Measurements from ENCODE around the gene SCML2.
"Not testable (repeated sequence)": the region's sequence is repeated elsewhere in the genome, so short reads cannot be mapped to it uniquely, and the experiment has no call there.

SCML2 gene

DNA sequence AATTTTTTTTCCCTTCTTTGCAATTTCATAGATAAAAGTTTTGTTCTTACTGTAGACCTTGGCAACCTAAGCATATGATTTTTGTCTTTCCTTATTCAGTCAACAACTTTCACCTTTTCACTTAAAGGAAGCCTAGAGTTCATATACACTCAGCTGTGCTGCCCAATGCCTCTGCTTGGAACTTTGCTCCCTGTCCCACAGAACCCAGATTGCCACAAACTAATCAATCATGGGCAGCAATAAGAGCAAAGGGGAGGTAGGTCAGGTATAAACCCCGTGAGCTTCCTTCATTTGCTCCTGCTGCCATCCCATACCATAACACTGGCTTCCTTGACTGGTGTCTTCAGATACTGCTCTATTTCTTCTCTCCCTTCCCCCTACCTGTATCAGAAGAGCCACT lies 82.8 kb downstream of the SCML2 start:
- Histone ChIP-seq H3K9ac (ENCODE audit: insufficient read length, low read depth) (no peak overlapping the region), H3K9me3 (ENCODE audit: insufficient read depth, low read length) (peaks cover 13% of the 10 kb centered on the region; the same call in 1 of the 2 replicates), H3K4me1 (ENCODE audit: insufficient read depth, insufficient read length) (no peaks in the 10 kb centered on the region), H3K27me3 (ENCODE audit: insufficient read depth, insufficient read length) (no peaks in the 10 kb centered on the region), H3K4me3 (ENCODE audit: insufficient read length, low read depth) (no peak overlapping the region), H3K36me3 (ENCODE audit: insufficient read depth, insufficient read length, low read length) (no peaks in the 10 kb centered on the region)
- TF ChIP-seq YY1 (IDR thresholded peaks at IDR 0.05; ENCODE audit: insufficient read depth, insufficient read length) (no peak), SUZ12 (IDR thresholded peaks at IDR 0.05; ENCODE audit: extremely low read depth, insufficient read depth, insufficient read length) (no peak), ZNF274 (IDR thresholded peaks at IDR 0.05; ENCODE audit: low read depth, low read length) (no peak)
- no peak for DNase-seq (ENCODE audit: low read depth, low spot score)

DNA sequence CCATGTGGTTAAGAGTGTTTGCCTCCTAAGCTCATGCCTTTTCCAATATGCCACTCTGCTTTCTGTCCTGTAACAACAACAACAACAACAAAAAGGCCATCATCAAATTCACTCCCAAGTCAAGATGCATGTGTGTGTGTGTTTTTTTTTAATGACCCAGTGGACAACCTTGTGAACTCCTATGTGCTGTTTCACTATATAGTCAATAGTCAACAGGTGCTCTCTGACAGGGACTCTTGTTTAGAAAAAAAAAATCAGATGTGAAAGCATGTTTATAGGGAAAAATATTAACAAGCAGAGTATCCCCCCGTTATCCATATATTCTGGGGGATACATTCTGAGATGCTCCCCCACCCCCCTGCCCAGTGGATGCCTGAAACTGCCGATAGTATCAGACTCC lies 83.2 kb downstream of the SCML2 start:
- DNase-seq (ENCODE audit: low read depth, low spot score) = no peak
- no peaks in the 10 kb centered on the region for H3K27me3 ChIP-seq (ENCODE audit: insufficient read depth, insufficient read length)
- no peak overlapping the region for H3K4me3 ChIP-seq (ENCODE audit: insufficient read length, low read depth)
- TF ChIP-seq YY1 (IDR thresholded peaks at IDR 0.05; ENCODE audit: insufficient read depth, insufficient read length) = no peak
- no peak for TF ChIP-seq SUZ12 (IDR thresholded peaks at IDR 0.05; ENCODE audit: extremely low read depth, insufficient read depth, insufficient read length)
- TF ChIP-seq ZNF274 (IDR thresholded peaks at IDR 0.05; ENCODE audit: low read depth, low read length) = no peak
- H3K9ac ChIP-seq (ENCODE audit: insufficient read length, low read depth) = no peak overlapping the region
- no peaks in the 10 kb centered on the region for H3K36me3 ChIP-seq (ENCODE audit: insufficient read depth, insufficient read length, low read length)
- peaks cover 13% of the 10 kb centered on the region; the same call in 1 of the 2 replicates for H3K9me3 ChIP-seq (ENCODE audit: insufficient read depth, low read length)
- H3K4me1 ChIP-seq (ENCODE audit: insufficient read depth, insufficient read length) = no peaks in the 10 kb centered on the region

DNA sequence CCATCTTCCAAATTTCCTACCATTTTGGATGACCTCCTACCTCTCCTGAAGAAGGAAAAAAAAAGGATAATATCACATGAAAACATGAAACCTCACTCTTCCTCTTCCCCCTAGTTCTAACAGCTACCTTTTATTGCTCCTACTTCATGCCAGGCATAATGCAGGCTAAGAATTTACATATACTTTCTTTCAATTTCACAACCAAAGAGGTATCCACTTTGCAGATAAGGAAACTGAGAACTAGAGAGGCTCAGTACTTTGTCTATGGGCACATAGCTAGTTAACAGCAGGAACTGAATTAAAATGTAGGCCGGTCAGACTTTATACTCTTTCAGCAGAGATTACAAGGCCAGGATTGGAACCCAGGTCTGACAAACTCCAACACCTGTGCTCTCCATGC lies 99.4 kb downstream of the SCML2 start:
- TF ChIP-seq YY1 (IDR thresholded peaks at IDR 0.05; ENCODE audit: insufficient read depth, insufficient read length) = no peak
- TF ChIP-seq SUZ12 (IDR thresholded peaks at IDR 0.05; ENCODE audit: extremely low read depth, insufficient read depth, insufficient read length) = no peak
- no peak for TF ChIP-seq ZNF274 (IDR thresholded peaks at IDR 0.05; ENCODE audit: low read depth, low read length)
- Histone ChIP-seq H3K9me3 (ENCODE audit: insufficient read depth, low read length) (no peaks in the 10 kb centered on the region), H3K4me1 (ENCODE audit: insufficient read depth, insufficient read length) (no peaks in the 10 kb centered on the region), H3K4me3 (ENCODE audit: insufficient read length, low read depth) (no peak overlapping the region), H3K36me3 (ENCODE audit: insufficient read depth, insufficient read length, low read length) (peaks cover 17% of the 10 kb centered on the region), H3K9ac (ENCODE audit: insufficient read length, low read depth) (no peak overlapping the region), H3K27me3 (ENCODE audit: insufficient read depth, insufficient read length) (no peaks in the 10 kb centered on the region)
- DNase-seq (ENCODE audit: low read depth, low spot score) = no peak

DNA sequence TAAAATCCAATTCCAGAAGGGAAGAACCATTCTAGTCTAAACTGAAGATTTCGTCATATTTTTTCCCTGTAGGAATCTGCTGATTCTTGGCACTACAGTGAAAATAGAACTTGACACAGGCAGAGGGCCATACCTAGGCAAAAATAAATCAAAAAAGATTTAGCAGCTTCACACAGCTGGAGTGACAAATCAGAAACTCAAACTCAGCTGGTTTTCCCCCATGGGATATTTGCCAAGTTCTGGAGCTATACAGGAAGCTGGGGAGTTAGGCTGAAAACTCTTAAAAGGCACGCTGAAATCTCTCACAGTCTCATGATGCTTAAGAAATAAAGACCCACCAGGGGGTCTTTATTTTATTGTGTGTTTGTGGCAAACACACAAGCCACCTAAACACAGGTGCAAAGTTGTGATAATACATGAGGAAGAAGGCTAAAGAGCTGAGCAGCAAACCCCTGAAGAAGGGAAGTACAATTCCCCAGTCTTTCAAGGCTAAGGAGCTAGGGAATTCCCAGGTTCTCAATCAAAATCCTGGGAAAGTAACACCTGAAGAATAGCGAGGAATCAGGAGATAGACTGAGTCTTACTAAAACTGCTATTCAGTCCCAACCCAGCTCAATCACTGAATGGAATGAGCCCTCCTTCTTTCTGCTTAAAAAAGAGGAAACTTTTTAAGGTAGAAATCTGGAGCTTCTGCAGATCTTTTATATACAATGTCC lies 101.7 kb downstream of the SCML2 start:
- H3K27me3 ChIP-seq (ENCODE audit: insufficient read depth, insufficient read length) = no peaks in the 10 kb centered on the region
- no peak for DNase-seq (ENCODE audit: low read depth, low spot score)
- no peak overlapping the region for H3K4me3 ChIP-seq (ENCODE audit: insufficient read length, low read depth)
- peaks cover 17% of the 10 kb centered on the region for H3K36me3 ChIP-seq (ENCODE audit: insufficient read depth, insufficient read length, low read length)
- no peaks in the 10 kb centered on the region for H3K4me1 ChIP-seq (ENCODE audit: insufficient read depth, insufficient read length)
- H3K9ac ChIP-seq (ENCODE audit: insufficient read length, low read depth) = no peak overlapping the region
- H3K9me3 ChIP-seq (ENCODE audit: insufficient read depth, low read length) = no peaks in the 10 kb centered on the region
- TF ChIP-seq YY1 (IDR thresholded peaks at IDR 0.05; ENCODE audit: insufficient read depth, insufficient read length) (no peak), ZNF274 (IDR thresholded peaks at IDR 0.05; ENCODE audit: low read depth, low read length) (no peak), SUZ12 (IDR thresholded peaks at IDR 0.05; ENCODE audit: extremely low read depth, insufficient read depth, insufficient read length) (no peak)

DNA sequence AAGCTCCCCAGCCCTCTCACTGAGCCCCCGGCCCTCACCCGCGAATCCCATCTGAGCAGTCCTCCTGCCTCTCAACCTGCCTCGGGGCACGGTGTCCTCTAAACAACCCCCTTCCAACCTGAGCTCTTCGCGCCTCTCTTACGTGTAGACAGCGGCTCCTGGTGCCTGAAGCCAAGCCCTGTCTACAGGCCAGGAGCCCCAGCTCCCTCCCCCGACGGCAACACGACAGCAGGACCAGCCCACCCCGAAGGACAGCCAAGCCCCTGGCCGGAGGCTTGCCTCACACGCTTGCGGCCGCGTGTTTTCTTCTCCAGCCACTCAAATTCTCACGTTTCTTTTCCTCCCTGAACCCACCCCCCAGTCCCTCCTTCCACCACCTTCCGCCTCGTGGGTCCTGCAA lies 124.8 kb downstream of the SCML2 start:
- not testable (repeated sequence) for DNase-seq (ENCODE audit: low read depth, low spot score); H3K4me1 ChIP-seq (ENCODE audit: insufficient read depth, insufficient read length); H3K9me3 ChIP-seq (ENCODE audit: insufficient read depth, low read length); H3K27me3 ChIP-seq (ENCODE audit: insufficient read depth, insufficient read length); H3K9ac ChIP-seq (ENCODE audit: insufficient read length, low read depth); H3K36me3 ChIP-seq (ENCODE audit: insufficient read depth, insufficient read length, low read length); H3K4me3 ChIP-seq (ENCODE audit: insufficient read length, low read depth)

DNA sequence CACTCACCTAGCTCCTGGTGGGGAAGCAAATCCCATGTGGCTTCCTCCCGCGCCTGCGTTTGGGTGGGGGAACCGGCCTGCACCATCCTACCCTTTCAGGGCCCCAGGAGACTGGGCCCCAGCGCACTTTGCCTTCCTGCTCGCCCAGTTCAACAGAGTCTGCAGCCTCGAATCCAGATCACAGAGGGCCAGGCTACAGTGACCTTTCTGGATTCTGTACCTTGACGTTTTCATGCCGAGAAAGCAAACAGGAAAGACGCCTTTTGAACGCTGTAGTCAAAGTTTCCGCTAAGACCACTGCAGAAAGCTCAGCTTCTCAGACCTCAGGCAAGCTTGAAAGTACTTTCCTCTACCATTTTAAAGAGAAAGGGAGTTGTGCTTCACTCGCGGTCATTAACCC lies 126.4 kb downstream of the SCML2 start:
- no peaks in the 10 kb centered on the region for H3K27me3 ChIP-seq (ENCODE audit: insufficient read depth, insufficient read length)
- no peak for DNase-seq (ENCODE audit: low read depth, low spot score)
- H3K36me3 ChIP-seq (ENCODE audit: insufficient read depth, insufficient read length, low read length) = no peaks in the 10 kb centered on the region
- no peak overlapping the region for H3K4me3 ChIP-seq (ENCODE audit: insufficient read length, low read depth)
- no peak overlapping the region for H3K9ac ChIP-seq (ENCODE audit: insufficient read length, low read depth)
- TF ChIP-seq YY1 (IDR thresholded peaks at IDR 0.05; ENCODE audit: insufficient read depth, insufficient read length) (no peak), SUZ12 (IDR thresholded peaks at IDR 0.05; ENCODE audit: extremely low read depth, insufficient read depth, insufficient read length) (no peak), ZNF274 (IDR thresholded peaks at IDR 0.05; ENCODE audit: low read depth, low read length) (no peak)
- H3K9me3 ChIP-seq (ENCODE audit: insufficient read depth, low read length) = no peaks in the 10 kb centered on the region
- peaks cover 4% of the 10 kb centered on the region for H3K4me1 ChIP-seq (ENCODE audit: insufficient read depth, insufficient read length)

DNA sequence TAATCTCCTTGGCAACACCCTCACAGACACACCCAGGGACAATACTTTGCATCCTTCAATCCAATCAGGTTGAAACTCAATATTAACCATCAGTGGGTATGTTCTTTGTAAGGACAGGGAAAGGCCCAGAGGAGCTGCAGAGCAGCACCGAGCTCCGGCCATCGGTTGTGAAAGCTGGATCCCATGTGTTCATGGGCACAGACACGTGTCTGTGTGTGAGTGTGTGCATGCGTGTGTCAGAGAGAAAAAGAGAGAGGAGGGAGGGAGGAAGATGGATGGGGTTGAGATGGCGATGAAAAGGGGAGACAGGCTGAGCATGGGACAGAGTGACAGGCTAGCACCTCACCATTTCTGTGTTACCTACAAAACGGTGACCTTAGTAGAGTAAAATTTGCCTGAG lies 127.0 kb downstream of the SCML2 start:
- no peak for DNase-seq (ENCODE audit: low read depth, low spot score)
- H3K27me3 ChIP-seq (ENCODE audit: insufficient read depth, insufficient read length) = no peaks in the 10 kb centered on the region
- H3K9me3 ChIP-seq (ENCODE audit: insufficient read depth, low read length) = no peaks in the 10 kb centered on the region
- H3K9ac ChIP-seq (ENCODE audit: insufficient read length, low read depth) = no peak overlapping the region
- H3K36me3 ChIP-seq (ENCODE audit: insufficient read depth, insufficient read length, low read length) = no peaks in the 10 kb centered on the region
- no peak for TF ChIP-seq YY1 (IDR thresholded peaks at IDR 0.05; ENCODE audit: insufficient read depth, insufficient read length)
- TF ChIP-seq ZNF274 (IDR thresholded peaks at IDR 0.05; ENCODE audit: low read depth, low read length) = no peak
- TF ChIP-seq SUZ12 (IDR thresholded peaks at IDR 0.05; ENCODE audit: extremely low read depth, insufficient read depth, insufficient read length) = no peak
- H3K4me1 ChIP-seq (ENCODE audit: insufficient read depth, insufficient read length) = peaks cover 4% of the 10 kb centered on the region
- H3K4me3 ChIP-seq (ENCODE audit: insufficient read length, low read depth) = no peak overlapping the region
